Measurements from ENCODE around the gene SLC18A3.

The SLC18A3 gene

GRCh38 chr10:49649936-49650723, 40.0 kb downstream of the SLC18A3 start:
- Histone ChIP-seq H3K36me3 (ENCODE audit: control insufficient read depth, insufficient read depth, low read length) (no peaks in the 10 kb centered on the region), H3K23ac (ENCODE audit: low read length) (no peak overlapping the region), H3K4me3 (ENCODE audit: low read length) (no peak overlapping the region), H4K8ac (ENCODE audit: low read depth, low read length) (no peak overlapping the region), H4K5ac (ENCODE audit: low read length) (no peak overlapping the region), H3K4ac (ENCODE audit: low read depth, low read length) (no peak overlapping the region), H2BK15ac (replicated peaks; ENCODE audit: low read depth) (no peak overlapping the region), H3K79me1 (ENCODE audit: low read length) (no peaks in the 10 kb centered on the region), H3K4me2 (ENCODE audit: low read length) (no peak overlapping the region), H3K56ac (ENCODE audit: low read length) (no peak overlapping the region), H3K79me2 (ENCODE audit: control insufficient read depth, insufficient read depth, low read length) (no peaks in the 10 kb centered on the region), H2AK5ac (ENCODE audit: low read length) (no peak overlapping the region), H3K27ac (ENCODE audit: low read depth, low read length) (no peak overlapping the region), H3K4me1 (ENCODE audit: control insufficient read depth, low read depth, low read length) (no peaks in the 10 kb centered on the region), H3K27me3 (ENCODE audit: insufficient read depth, low read length, poor library complexity) (no peaks in the 10 kb centered on the region), H2BK120ac (ENCODE audit: low read depth, low read length) (no peak overlapping the region), H3K18ac (ENCODE audit: low read length) (no peak overlapping the region), H2BK5ac (ENCODE audit: low read length) (no peak overlapping the region), H3K9ac (ENCODE audit: low read length) (no peak overlapping the region)
- no peak for DNase-seq
- WGBS (ENCODE audit: extremely low coverage, insufficient coverage, low lambda C conversion rate): no CpG with 5 or more reads among the region's 8 CpGs

GRCh38 chr10:49650724-49651034, 40.6 kb downstream of the SLC18A3 start:
- Histone ChIP-seq H4K8ac (ENCODE audit: low read depth, low read length) (no peak overlapping the region), H3K4me2 (ENCODE audit: low read length) (no peak overlapping the region), H2BK120ac (ENCODE audit: low read depth, low read length) (no peak overlapping the region), H3K4me1 (ENCODE audit: control insufficient read depth, low read depth, low read length) (no peaks in the 10 kb centered on the region), H3K9ac (ENCODE audit: low read length) (no peak overlapping the region), H3K56ac (ENCODE audit: low read length) (no peak overlapping the region), H3K27me3 (ENCODE audit: insufficient read depth, low read length, poor library complexity) (no peaks in the 10 kb centered on the region), H3K79me2 (ENCODE audit: control insufficient read depth, insufficient read depth, low read length) (no peaks in the 10 kb centered on the region), H3K79me1 (ENCODE audit: low read length) (no peaks in the 10 kb centered on the region), H3K4me3 (ENCODE audit: low read length) (no peak overlapping the region), H2BK15ac (replicated peaks; ENCODE audit: low read depth) (no peak overlapping the region), H3K18ac (ENCODE audit: low read length) (no peak overlapping the region), H3K27ac (ENCODE audit: low read depth, low read length) (no peak overlapping the region), H3K4ac (ENCODE audit: low read depth, low read length) (no peak overlapping the region), H2AK5ac (ENCODE audit: low read length) (no peak overlapping the region), H3K36me3 (ENCODE audit: control insufficient read depth, insufficient read depth, low read length) (no peaks in the 10 kb centered on the region), H3K23ac (ENCODE audit: low read length) (no peak overlapping the region), H2BK5ac (ENCODE audit: low read length) (no peak overlapping the region), H4K5ac (ENCODE audit: low read length) (no peak overlapping the region)
- no CpG with 5 or more reads among the region's 1 CpG for WGBS (ENCODE audit: extremely low coverage, insufficient coverage, low lambda C conversion rate)
- no peak for DNase-seq

- Histone ChIP-seq H4K8ac (ENCODE audit: low read depth, low read length) (no peak overlapping the region), H2BK120ac (ENCODE audit: low read depth, low read length) (no peak overlapping the region), H3K56ac (ENCODE audit: low read length) (no peak overlapping the region), H3K27ac (ENCODE audit: low read depth, low read length) (no peak overlapping the region), H3K18ac (ENCODE audit: low read length) (no peak overlapping the region), H2BK15ac (replicated peaks; ENCODE audit: low read depth) (no peak overlapping the region), H3K9ac (ENCODE audit: low read length) (no peak overlapping the region), H2AK5ac (ENCODE audit: low read length) (no peak overlapping the region), H3K79me2 (ENCODE audit: control insufficient read depth, insufficient read depth, low read length) (no peaks in the 10 kb centered on the region), H3K4me3 (ENCODE audit: low read length) (no peak overlapping the region), H3K36me3 (ENCODE audit: control insufficient read depth, insufficient read depth, low read length) (no peaks in the 10 kb centered on the region), H3K4me1 (ENCODE audit: control insufficient read depth, low read depth, low read length) (no peaks in the 10 kb centered on the region), H4K5ac (ENCODE audit: low read length) (no peak overlapping the region), H3K4me2 (ENCODE audit: low read length) (no peak overlapping the region), H3K4ac (ENCODE audit: low read depth, low read length) (no peak overlapping the region), H3K27me3 (ENCODE audit: insufficient read depth, low read length, poor library complexity) (no peaks in the 10 kb centered on the region), H3K23ac (ENCODE audit: low read length) (no peak overlapping the region), H2BK5ac (ENCODE audit: low read length) (no peak overlapping the region), H3K79me1 (ENCODE audit: low read length) (no peaks in the 10 kb centered on the region)
- no peak for DNase-seq
- WGBS (ENCODE audit: extremely low coverage, insufficient coverage, low lambda C conversion rate): no CpG with 5 or more reads among the region's 15 CpGs
Observed at GRCh38 chr10:49651039-49651835, 41.1 kb downstream of the SLC18A3 start.

GRCh38 chr10:49651917-49652316, 41.8 kb downstream of the SLC18A3 start:
- H3K27me3 ChIP-seq (ENCODE audit: insufficient read depth, low read length, poor library complexity): no peaks in the 10 kb centered on the region
- no peak overlapping the region for H3K9ac ChIP-seq (ENCODE audit: low read length)
- no peak for DNase-seq

GRCh38 chr10:49652421-49653272, 42.5 kb downstream of the SLC18A3 start:
- H3K4me2 ChIP-seq (ENCODE audit: low read length): no peak overlapping the region
- no peak overlapping the region for H3K27ac ChIP-seq (ENCODE audit: low read depth, low read length)
- no peak overlapping the region for H2BK15ac ChIP-seq (replicated peaks; ENCODE audit: low read depth)
- H4K5ac ChIP-seq (ENCODE audit: low read length): no peak overlapping the region
- no peaks in the 10 kb centered on the region for H3K79me2 ChIP-seq (ENCODE audit: control insufficient read depth, insufficient read depth, low read length)
- WGBS (ENCODE audit: extremely low coverage, insufficient coverage, low lambda C conversion rate): no CpG with 5 or more reads among the region's 15 CpGs
- DNase-seq: no peak
- H3K4me3 ChIP-seq (ENCODE audit: low read length): no peak overlapping the region
- no peaks in the 10 kb centered on the region for H3K4me1 ChIP-seq (ENCODE audit: control insufficient read depth, low read depth, low read length)
- H3K27me3 ChIP-seq (ENCODE audit: insufficient read depth, low read length, poor library complexity): no peaks in the 10 kb centered on the region
- H3K36me3 ChIP-seq (ENCODE audit: control insufficient read depth, insufficient read depth, low read length): no peaks in the 10 kb centered on the region
- no peak overlapping the region for H2AK5ac ChIP-seq (ENCODE audit: low read length)
- H2BK120ac ChIP-seq (ENCODE audit: low read depth, low read length): no peak overlapping the region
- no peak overlapping the region for H3K23ac ChIP-seq (ENCODE audit: low read length)
- H4K8ac ChIP-seq (ENCODE audit: low read depth, low read length): no peak overlapping the region
- no peak overlapping the region for H3K4ac ChIP-seq (ENCODE audit: low read depth, low read length)
- no peak overlapping the region for H3K9ac ChIP-seq (ENCODE audit: low read length)
- H3K56ac ChIP-seq (ENCODE audit: low read length): no peak overlapping the region
- no peak overlapping the region for H2BK5ac ChIP-seq (ENCODE audit: low read length)
- H3K18ac ChIP-seq (ENCODE audit: low read length): no peak overlapping the region
- H3K79me1 ChIP-seq (ENCODE audit: low read length): no peaks in the 10 kb centered on the region

More at GRCh38 chr10:49651917-49652316, 41.8 kb downstream of the SLC18A3 start:
- H4K8ac ChIP-seq (ENCODE audit: low read depth, low read length): no peak overlapping the region
- H3K4me3 ChIP-seq (ENCODE audit: low read length): no peak overlapping the region
- H3K56ac ChIP-seq (ENCODE audit: low read length): no peak overlapping the region
- no peak overlapping the region for H3K4ac ChIP-seq (ENCODE audit: low read depth, low read length)
- no peak overlapping the region for H2AK5ac ChIP-seq (ENCODE audit: low read length)
- H3K18ac ChIP-seq (ENCODE audit: low read length): no peak overlapping the region
- no peaks in the 10 kb centered on the region for H3K79me2 ChIP-seq (ENCODE audit: control insufficient read depth, insufficient read depth, low read length)
- H2BK5ac ChIP-seq (ENCODE audit: low read length): no peak overlapping the region
- H4K5ac ChIP-seq (ENCODE audit: low read length): no peak overlapping the region
- WGBS (ENCODE audit: extremely low coverage, insufficient coverage, low lambda C conversion rate): no CpG with 5 or more reads among the region's 2 CpGs
- H3K4me1 ChIP-seq (ENCODE audit: control insufficient read depth, low read depth, low read length): no peaks in the 10 kb centered on the region
- no peak overlapping the region for H3K23ac ChIP-seq (ENCODE audit: low read length)
- no peak overlapping the region for H2BK15ac ChIP-seq (replicated peaks; ENCODE audit: low read depth)
- no peak overlapping the region for H3K4me2 ChIP-seq (ENCODE audit: low read length)
- H3K27ac ChIP-seq (ENCODE audit: low read depth, low read length): no peak overlapping the region
- no peak overlapping the region for H2BK120ac ChIP-seq (ENCODE audit: low read depth, low read length)
- no peaks in the 10 kb centered on the region for H3K36me3 ChIP-seq (ENCODE audit: control insufficient read depth, insufficient read depth, low read length)
- H3K79me1 ChIP-seq (ENCODE audit: low read length): no peaks in the 10 kb centered on the region

Data from mesendoderm (in vitro differentiated cells).